SK-MEL-5 (cell line): ENCODE results near the gene ZNF197. TPM values are rescaled to one million over a fixed set of nuclear protein-coding genes. Genes with fewer than 3 reads are reported as not detected.
A peak's percentile ranks its signal among the peaks of the same experiment; 100 is the strongest.
"Not testable (repeated sequence)": the region's sequence is repeated elsewhere in the genome, so short reads cannot be mapped to it uniquely, and the experiment has no call there.

Experiments
- DNase-seq: peaks from one replicate; pipeline ENCODE4 v3.0.0-alpha.2; 2016; ENCODE audit warnings: low read depth, low spot score
- in situ Hi-C: cut with HindIII; loops from 2 replicates; pipeline ENCODE4 v1.10.0; 2016; ENCODE audit warnings: low sequenced_read_pairs, high pct_unique_total_duplicates, low pct_unique_long_range_greater_than_20kb
- polyA plus RNA-seq, 2 experiments: library from polyadenylated mRNA; depleted of rRNA; stranded (reverse); fragments of >200 nt; gene quantifications; 2 replicates each; pipeline ENCODE4 v1.2.3, GENCODE V29; 2015
- total RNA-seq: library from RNA; depleted of rRNA; stranded (reverse); fragments of >200 nt; shearing (Covaris generic); gene quantifications from 2 replicates; pipeline ENCODE4 v1.2.3, GENCODE V29; 2014; rRNA removed

The ZNF197 gene
- 6.7 and 7.1 TPM in 2 replicates for total RNA-seq
- 2.1 and 3.2 TPM in 2 replicates for polyA plus RNA-seq (2015; cell fraction: cytosol; rRNA removed)
- 4.3 and 6.6 TPM in 2 replicates for polyA plus RNA-seq (2015; cell fraction: nucleus; rRNA removed)

GRCh38 chr3:44624749-44625480 is at the start of gene ZNF197:
ZNF197 (plus strand) TSS chr3:44625036; CDS start chr3:44629155, 4,119 bp downstream.
- DNase-seq, result peak; percentile 55
- in situ Hi-C loops, result no loop called here

- in situ Hi-C loops, result no loop called here
- DNase-seq, result no peak
Measured at GRCh38 chr3:44576613-44577012, 48.2 kb upstream of the ZNF197 start.

GRCh38 chr3:44577354-44577952 is 47.4 kb upstream of the ZNF197 start:
- DNase-seq, in situ Hi-C loops: not testable (repeated sequence)

- in situ Hi-C loops, DNase-seq: not testable (repeated sequence)
Measured at GRCh38 chr3:44578316-44578715, 46.5 kb upstream of the ZNF197 start.

- DNase-seq, in situ Hi-C loops: not testable (repeated sequence)
Measured at GRCh38 chr3:44578924-44579515, 45.8 kb upstream of the ZNF197 start.

- DNase-seq, in situ Hi-C loops: not testable (repeated sequence)
Measured at GRCh38 chr3:44579749-44580148, 45.1 kb upstream of the ZNF197 start.

- DNase-seq, in situ Hi-C loops: not testable (repeated sequence)
Measured at GRCh38 chr3:44580971-44581370, 43.9 kb upstream of the ZNF197 start.

- in situ Hi-C loops, result no loop called here
- no peak for DNase-seq
Measured at GRCh38 chr3:44584646-44585501, 40.0 kb upstream of the ZNF197 start, which contains the start of gene ZNF660. ZNF660 (plus strand) TSS chr3:44584964; CDS start chr3:44594194, 9,230 bp downstream.

- DNase-seq, result no peak
- in situ Hi-C loops, result no loop called here
Measured at GRCh38 chr3:44596621-44597020, 28.2 kb upstream of the ZNF197 start.

GRCh38 chr3:44601749-44602148 is 23.1 kb upstream of the ZNF197 start:
- in situ Hi-C loops, result no loop called here
- DNase-seq, result no peak

GRCh38 chr3:44612678-44613077 is 12.2 kb upstream of the ZNF197 start:
- no peak for DNase-seq
- in situ Hi-C loops, result no loop called here

GRCh38 chr3:44628716-44629115 is 3.9 kb downstream of the ZNF197 start:
- DNase-seq, result peak; percentile 84
- in situ Hi-C loops, result no loop called here

- no peak for DNase-seq
- in situ Hi-C loops, result no loop called here
Measured at GRCh38 chr3:44632193-44632592, 7.4 kb downstream of the ZNF197 start.

GRCh38 chr3:44642337-44642736 is 17.5 kb downstream of the ZNF197 start:
- DNase-seq, result no peak
- in situ Hi-C loops, result no loop called here

GRCh38 chr3:44643024-44643423 is 18.2 kb downstream of the ZNF197 start:
- in situ Hi-C loops, result no loop called here
- no peak for DNase-seq

- in situ Hi-C loops, result no loop called here
- DNase-seq, result no peak
Measured at GRCh38 chr3:44647771-44648170, 22.9 kb downstream of the ZNF197 start.

GRCh38 chr3:44648564-44649229 is 23.9 kb downstream of the ZNF197 start, which contains the start of gene ZNF35:
ZNF35 (plus strand) TSS chr3:44648732; CDS start chr3:44651068, 2,336 bp downstream.
- in situ Hi-C loops, result no loop called here
- DNase-seq, result no peak
